MM.1S (cell line): ENCODE results near the gene NEDD4.

Experiments used
- DNase-seq: peaks from one replicate; pipeline ENCODE4 v3.0.0-alpha.2; 2015
- H2AFZ ChIP-seq: fragments of 300-600 bp; sonication (generic); 2 replicates; pipeline ENCODE4 v1.6.0; 2016; ENCODE audit warnings: antibody characterized with exemption, low read length
- H3F3A ChIP-seq: fragments of 300-600 bp; sonication (generic); 2 replicates; pipeline ENCODE4 v1.6.1; 2016; ENCODE audit warnings: mild to moderate bottlenecking, antibody characterized with exemption, low read length, moderate library complexity, mixed read lengths; ENCODE audit not compliant: insufficient read depth
- H3K27ac ChIP-seq: fragments of 300-600 bp; sonication (generic); 2 replicates; pipeline ENCODE4 v1.5.1; 2016; ENCODE audit warnings: mild to moderate bottlenecking, low read length
- H3K27me3 ChIP-seq: fragments of 300-600 bp; sonication (generic); replicated peaks from 2 replicates; pipeline ENCODE4 v1.6.0; 2016; ENCODE audit warnings: low read length; ENCODE audit not compliant: insufficient read depth
- H3K36me3 ChIP-seq: fragments of 300-600 bp; sonication (generic); replicated peaks from 2 replicates; pipeline ENCODE4 v1.6.1; 2016; ENCODE audit warnings: mild to moderate bottlenecking, low read length, mixed read lengths; ENCODE audit not compliant: insufficient read depth
- H3K4me1 ChIP-seq: fragments of 300-600 bp; sonication (generic); 2 replicates; pipeline ENCODE4 v1.6.1; 2016; ENCODE audit warnings: low read length, mixed read lengths
- H3K4me2 ChIP-seq: fragments of 300-600 bp; sonication (generic); 2 replicates; pipeline ENCODE4 v1.6.0; 2016; ENCODE audit warnings: low read depth, low read length
- H3K4me3 ChIP-seq: fragments of 300-600 bp; sonication (generic); 2 replicates; pipeline ENCODE4 v1.5.1; 2016; ENCODE audit warnings: low read length, mixed read lengths
- H3K79me2 ChIP-seq: fragments of 300-600 bp; sonication (generic); 2 replicates; pipeline ENCODE4 v1.6.1; 2016; ENCODE audit warnings: mixed run types, low read length, mixed read lengths
- H3K9ac ChIP-seq: fragments of 300-600 bp; sonication (generic); 2 replicates; pipeline ENCODE4 v1.6.1; 2016; ENCODE audit warnings: low read length, mixed read lengths
- H3K9me2 ChIP-seq: fragments of 300-600 bp; sonication (generic); replicated peaks from 2 replicates; pipeline ENCODE4 v1.6.1; 2016; ENCODE audit warnings: mild to moderate bottlenecking, low read length, mixed read lengths; ENCODE audit not compliant: insufficient read depth
- H3K9me3 ChIP-seq: fragments of 300-600 bp; sonication (generic); replicated peaks from 2 replicates; pipeline ENCODE4 v1.6.1; 2016; ENCODE audit warnings: mild to moderate bottlenecking, low read length, mixed read lengths; ENCODE audit not compliant: insufficient read depth
- H4K20me1 ChIP-seq: fragments of 300-600 bp; sonication (generic); 2 replicates; pipeline ENCODE4 v1.6.1; 2016; ENCODE audit warnings: mild to moderate bottlenecking, low read length, moderate library complexity, mixed read lengths; ENCODE audit not compliant: insufficient read depth
- EZH2 ChIP-seq: fragments of 300-600 bp; sonication (generic); optimal IDR thresholded peaks from 2 replicates; pipeline ENCODE3; 2017; ENCODE audit warnings: low read depth, mild to moderate bottlenecking, antibody characterized with exemption, low read length, mixed read lengths
- EZH2phosphoT487 ChIP-seq: fragments of 300-600 bp; sonication (generic); IDR thresholded peaks from 2 replicates; pipeline ENCODE4 v1.6.1; 2018; ENCODE audit warnings: antibody characterized with exemption, low read length
- TF ChIP-seq, protein P1 (sequence below): fragments of 300-600 bp; sonication (generic); IDR thresholded peaks from 2 replicates; pipeline ENCODE4 v1.5.1; 2016; ENCODE audit warnings: antibody characterized with exemption, low read length, mixed read lengths

Gene NEDD4

DNA sequence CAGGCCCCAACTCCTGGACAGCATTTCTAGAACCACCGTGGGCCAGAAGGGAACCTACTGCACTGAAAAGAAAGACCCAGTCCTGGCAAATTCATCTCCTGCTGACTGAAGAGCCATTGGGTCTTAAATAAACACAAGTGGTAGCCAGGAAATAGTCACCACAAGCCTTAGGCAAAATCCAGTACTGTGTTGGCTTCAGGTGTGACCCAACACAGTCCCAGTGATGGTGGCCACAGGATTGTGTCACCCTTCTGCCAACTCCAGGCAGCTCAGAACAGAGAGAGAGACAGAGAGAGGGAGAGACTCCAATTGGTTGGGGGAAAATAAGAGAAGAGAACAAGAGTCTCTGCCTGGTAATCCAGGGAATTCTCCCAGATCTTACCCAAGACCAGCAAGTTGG lies 23.1 kb downstream of the NEDD4 start:
- Histone ChIP-seq H3F3A (no peaks in the 10 kb centered on the region), H2AFZ (no peak overlapping the region), H3K36me3 (no peaks in the 10 kb centered on the region), H3K9me2 (no peaks in the 10 kb centered on the region), H3K27me3 (no peaks in the 10 kb centered on the region), H3K4me3 (no peak overlapping the region), H3K9ac (no peak overlapping the region), H3K4me1 (no peaks in the 10 kb centered on the region), H3K79me2 (no peaks in the 10 kb centered on the region), H3K9me3 (no peaks in the 10 kb centered on the region), H3K4me2 (no peak overlapping the region), H4K20me1 (no peaks in the 10 kb centered on the region), H3K27ac (no peak overlapping the region)
- TF ChIP-seq, protein P1, sequence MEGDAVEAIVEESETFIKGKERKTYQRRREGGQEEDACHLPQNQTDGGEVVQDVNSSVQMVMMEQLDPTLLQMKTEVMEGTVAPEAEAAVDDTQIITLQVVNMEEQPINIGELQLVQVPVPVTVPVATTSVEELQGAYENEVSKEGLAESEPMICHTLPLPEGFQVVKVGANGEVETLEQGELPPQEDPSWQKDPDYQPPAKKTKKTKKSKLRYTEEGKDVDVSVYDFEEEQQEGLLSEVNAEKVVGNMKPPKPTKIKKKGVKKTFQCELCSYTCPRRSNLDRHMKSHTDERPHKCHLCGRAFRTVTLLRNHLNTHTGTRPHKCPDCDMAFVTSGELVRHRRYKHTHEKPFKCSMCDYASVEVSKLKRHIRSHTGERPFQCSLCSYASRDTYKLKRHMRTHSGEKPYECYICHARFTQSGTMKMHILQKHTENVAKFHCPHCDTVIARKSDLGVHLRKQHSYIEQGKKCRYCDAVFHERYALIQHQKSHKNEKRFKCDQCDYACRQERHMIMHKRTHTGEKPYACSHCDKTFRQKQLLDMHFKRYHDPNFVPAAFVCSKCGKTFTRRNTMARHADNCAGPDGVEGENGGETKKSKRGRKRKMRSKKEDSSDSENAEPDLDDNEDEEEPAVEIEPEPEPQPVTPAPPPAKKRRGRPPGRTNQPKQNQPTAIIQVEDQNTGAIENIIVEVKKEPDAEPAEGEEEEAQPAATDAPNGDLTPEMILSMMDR: no peak
- TF ChIP-seq EZH2: no peak
- TF ChIP-seq EZH2phosphoT487: no peak
- DNase-seq: no peak

DNA sequence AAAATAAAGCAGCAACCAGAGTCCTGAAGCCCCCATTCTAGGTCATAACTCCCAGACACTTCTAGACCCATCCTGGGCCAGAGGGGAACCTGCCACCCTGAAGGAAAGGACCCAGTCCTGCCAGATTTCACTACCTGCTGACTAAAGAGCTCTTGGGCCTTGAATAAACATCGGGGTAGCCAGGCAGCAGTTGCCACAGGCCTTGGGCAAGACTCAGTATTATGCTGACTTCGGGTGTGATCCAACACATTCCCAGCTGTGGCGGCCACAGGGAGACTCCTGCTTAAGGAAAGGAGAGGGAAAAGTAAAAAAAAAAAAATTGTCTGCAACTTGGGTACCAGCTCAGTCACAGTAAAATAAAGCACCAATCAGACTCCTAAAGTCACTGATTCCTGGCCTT lies 23.8 kb downstream of the NEDD4 start:
- TF ChIP-seq, protein P1: no peak
- TF ChIP-seq EZH2 (no peak), EZH2phosphoT487 (no peak)
- Histone ChIP-seq H3K4me1 (no peaks in the 10 kb centered on the region), H2AFZ (no peak overlapping the region), H3K9me2 (no peaks in the 10 kb centered on the region), H4K20me1 (no peaks in the 10 kb centered on the region), H3K27me3 (no peaks in the 10 kb centered on the region), H3K79me2 (no peaks in the 10 kb centered on the region), H3K4me2 (no peak overlapping the region), H3K9ac (no peak overlapping the region), H3K27ac (no peak overlapping the region), H3K36me3 (no peaks in the 10 kb centered on the region), H3F3A (no peaks in the 10 kb centered on the region), H3K9me3 (no peaks in the 10 kb centered on the region), H3K4me3 (no peak overlapping the region)
- DNase-seq: no peak

DNA sequence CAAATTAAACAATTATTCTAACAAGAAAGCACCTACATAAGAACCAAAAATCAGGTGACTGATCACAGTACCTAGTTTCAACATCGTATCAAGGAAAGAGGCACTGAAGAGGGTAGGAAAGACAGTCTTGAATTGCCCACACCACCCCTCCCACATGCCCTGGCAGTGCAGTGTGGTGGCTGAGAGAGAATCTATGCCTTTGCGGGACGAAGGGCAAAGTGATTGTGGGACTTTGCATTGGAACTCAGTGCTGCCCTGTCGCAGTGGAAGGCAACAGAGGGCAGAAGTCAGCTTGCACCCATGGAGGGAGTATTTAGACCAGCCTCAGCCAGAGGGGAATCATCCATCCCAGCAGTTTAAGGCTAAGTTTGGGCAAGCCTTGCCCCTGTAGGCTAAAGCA lies 24.5 kb downstream of the NEDD4 start:
- Histone ChIP-seq H3K9ac (no peak overlapping the region), H3K9me3 (no peaks in the 10 kb centered on the region), H3K27me3 (no peaks in the 10 kb centered on the region), H3K4me2 (no peak overlapping the region), H3K36me3 (no peaks in the 10 kb centered on the region), H3K27ac (no peak overlapping the region), H3K4me1 (no peaks in the 10 kb centered on the region), H3K79me2 (no peaks in the 10 kb centered on the region), H2AFZ (no peak overlapping the region), H3K4me3 (no peak overlapping the region), H3F3A (no peaks in the 10 kb centered on the region), H4K20me1 (no peaks in the 10 kb centered on the region), H3K9me2 (no peaks in the 10 kb centered on the region)
- TF ChIP-seq EZH2 (no peak), EZH2phosphoT487 (no peak)
- TF ChIP-seq, protein P1: no peak
- DNase-seq: no peak
